Right atrium auricular region (tissue), 2 donors: ENCODE measurements around the gene ZNF296. TPM values are rescaled to one million over a fixed set of nuclear protein-coding genes. Genes with fewer than 3 reads are reported as not detected.

Source experiments
- DNase-seq: peaks from one replicate; pipeline ENCODE4 v3.0.0-alpha.2; 2019; ENCODE audit warnings: low spot score
- H3K27ac ChIP-seq, 2 donors: fragments of 200-600 bp; sonication (generic); 1 replicate in 1 of 2; 2 replicates in 1 of 2; pipeline ENCODE4 v1.5.1; 2016 to 2019
- H3K27me3 ChIP-seq, 2 donors: fragments of 200-600 bp; sonication (generic); one replicate each; pipeline versions ENCODE4 v1.5.1 to v1.6.0; 2017 to 2019
- H3K36me3 ChIP-seq: fragments of 200-600 bp; sonication (generic); one replicate; pipeline ENCODE4 v1.5.1; 2016
- H3K4me1 ChIP-seq, 2 donors: fragments of 200-600 bp; sonication (generic); one replicate each; pipeline versions ENCODE4 v1.5.1 to v1.6.0; 2017 to 2019
- H3K4me3 ChIP-seq, 2 donors: fragments of 200-600 bp; sonication (generic); 1 replicate in 1 of 2; 2 replicates in 1 of 2; pipeline ENCODE4 v1.5.1; 2017 to 2019; ENCODE audit warnings: mild to moderate bottlenecking in 1 of 2, moderate library complexity in 1 of 2
- H3K9me3 ChIP-seq, 2 donors: fragments of 200-600 bp; sonication (generic); one replicate each; pipeline ENCODE4 v1.5.1; 2019
- CTCF ChIP-seq, 2 donors: fragments of 200-600 bp; sonication (generic); IDR thresholded peaks; one replicate each; pipeline ENCODE4 v1.5.1; 2019; ENCODE audit warnings: antibody characterized with exemption in 2 of 2
- total RNA-seq, 2 donors: library from RNA; depleted of rRNA; stranded (reverse); fragments of >200 nt; gene quantifications; one replicate each; pipeline ENCODE4 v1.1.0, GENCODE V29; 2016

The ZNF296 gene
- total RNA-seq, 2 donors from 2014 or later: 0.43 TPM; not detected in 1

GRCh38 chr19:45078390-45079062, 2.2 kb upstream of the ZNF296 start:
- H3K27me3 ChIP-seq: no peaks in the 10 kb centered on the region
- H3K27ac ChIP-seq: peak overlapping the region; percentile 68 to 75
- no peak for DNase-seq
- peak overlapping the region; percentile 91 to 93 for H3K4me3 ChIP-seq
- no peak for TF ChIP-seq CTCF (IDR thresholded peaks at IDR 0.05)
- H3K9me3 ChIP-seq: no peaks in the 10 kb centered on the region
- H3K36me3 ChIP-seq: no peaks in the 10 kb centered on the region
- H3K4me1 ChIP-seq: peaks cover 0 to 42% of the 10 kb centered on the region in 2 donors

DNA sequence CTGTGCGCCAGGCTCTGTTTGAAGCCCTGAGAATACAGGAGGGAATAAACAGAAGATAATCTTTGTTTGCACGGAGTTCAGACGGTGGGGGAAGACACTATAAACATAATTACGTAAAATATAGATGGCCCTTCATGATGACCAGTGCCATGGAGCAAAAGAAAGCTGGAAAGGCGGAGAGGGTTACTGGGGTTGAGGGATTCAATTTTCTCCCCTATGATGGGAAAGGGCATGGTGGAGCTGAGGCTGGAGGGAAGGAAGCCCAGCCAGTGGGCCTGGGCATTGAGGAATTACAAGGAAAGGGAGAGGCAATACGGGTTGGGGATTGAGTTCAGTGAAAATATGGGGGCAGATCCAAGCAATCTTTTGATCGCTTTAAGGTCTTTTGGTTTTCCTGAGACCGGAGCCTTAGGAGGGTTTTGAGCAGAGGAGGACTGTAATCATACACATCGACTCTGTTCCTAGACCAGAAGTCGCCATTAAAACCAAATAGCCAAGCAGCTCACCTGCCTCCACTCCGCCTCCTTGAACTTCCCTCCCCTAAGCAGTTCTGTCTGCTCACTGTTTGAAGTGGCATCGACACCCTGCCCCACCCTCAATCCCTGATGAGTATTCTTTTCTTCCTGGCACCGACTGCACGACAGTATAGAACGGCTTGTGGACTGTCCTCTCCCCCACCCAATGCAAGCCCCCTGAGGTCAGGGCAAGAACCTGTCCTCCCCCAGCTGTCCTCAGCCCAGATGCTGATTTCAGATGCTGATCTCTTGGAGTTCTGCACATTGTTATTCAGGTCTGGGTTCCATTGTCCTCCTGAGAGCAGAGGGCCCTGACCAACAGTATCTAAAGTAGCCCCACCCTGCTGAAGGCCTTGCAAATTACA, 813 bp upstream of the ZNF296 start:
- no peak for DNase-seq
- H3K9me3 ChIP-seq: no peaks in the 10 kb centered on the region
- peak overlapping the region; percentile 1 to 23 for H3K27ac ChIP-seq
- TF ChIP-seq CTCF (IDR thresholded peaks at IDR 0.05): no peak
- peak overlapping the region; percentile 36 to 59 for H3K4me3 ChIP-seq
- H3K27me3 ChIP-seq: no peaks in the 10 kb centered on the region
- H3K4me1 ChIP-seq: peaks cover 0 to 42% of the 10 kb centered on the region in 2 donors
- no peaks in the 10 kb centered on the region for H3K36me3 ChIP-seq

DNA sequence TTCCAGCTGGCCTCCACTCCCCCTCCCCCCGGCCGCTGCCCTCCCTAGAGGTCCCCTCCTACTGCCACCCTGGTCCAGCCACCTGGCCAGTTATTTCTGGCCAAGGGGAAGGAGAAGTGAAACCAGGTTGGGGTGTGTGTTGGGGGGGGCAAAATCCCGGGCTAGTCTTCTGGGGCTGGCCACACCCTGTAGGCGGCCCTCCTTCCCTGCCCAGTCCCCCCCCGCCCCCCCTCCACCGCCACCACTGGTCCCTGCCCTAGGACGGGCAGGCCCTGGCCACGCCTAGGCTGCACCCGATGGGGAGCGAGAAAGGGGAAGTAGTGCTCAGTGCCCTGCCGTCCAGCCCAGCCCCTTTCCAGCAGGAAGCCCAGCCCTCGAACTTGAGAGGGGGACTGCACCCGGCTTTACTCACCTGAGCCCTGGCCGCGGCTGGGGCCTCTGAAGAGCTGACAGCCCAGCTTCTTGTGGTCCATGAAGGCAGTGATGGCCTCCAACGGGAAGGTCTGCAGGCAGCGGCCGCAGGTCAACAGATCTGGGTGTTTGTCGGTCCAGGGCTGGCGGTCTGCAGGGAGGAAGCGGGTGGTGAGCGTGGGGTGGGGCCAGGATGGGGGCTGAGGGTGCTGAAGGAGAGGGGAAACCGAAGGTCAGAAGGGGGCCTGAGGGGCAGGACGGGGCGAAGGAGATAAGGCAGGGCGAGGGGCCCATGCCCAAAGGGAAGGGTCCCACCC, 813 bp downstream of the ZNF296 start:
- TF ChIP-seq CTCF (IDR thresholded peaks at IDR 0.05): no peak
- Histone ChIP-seq H3K27ac (peak overlapping the region; percentile 23 to 51), H3K4me1 (peaks cover 0 to 41% of the 10 kb centered on the region in 2 donors), H3K4me3 (peak overlapping the region; percentile 36 to 59), H3K27me3 (no peaks in the 10 kb centered on the region), H3K9me3 (no peaks in the 10 kb centered on the region), H3K36me3 (peaks cover 12% of the 10 kb centered on the region)
- peak; percentile 80 for DNase-seq

DNA sequence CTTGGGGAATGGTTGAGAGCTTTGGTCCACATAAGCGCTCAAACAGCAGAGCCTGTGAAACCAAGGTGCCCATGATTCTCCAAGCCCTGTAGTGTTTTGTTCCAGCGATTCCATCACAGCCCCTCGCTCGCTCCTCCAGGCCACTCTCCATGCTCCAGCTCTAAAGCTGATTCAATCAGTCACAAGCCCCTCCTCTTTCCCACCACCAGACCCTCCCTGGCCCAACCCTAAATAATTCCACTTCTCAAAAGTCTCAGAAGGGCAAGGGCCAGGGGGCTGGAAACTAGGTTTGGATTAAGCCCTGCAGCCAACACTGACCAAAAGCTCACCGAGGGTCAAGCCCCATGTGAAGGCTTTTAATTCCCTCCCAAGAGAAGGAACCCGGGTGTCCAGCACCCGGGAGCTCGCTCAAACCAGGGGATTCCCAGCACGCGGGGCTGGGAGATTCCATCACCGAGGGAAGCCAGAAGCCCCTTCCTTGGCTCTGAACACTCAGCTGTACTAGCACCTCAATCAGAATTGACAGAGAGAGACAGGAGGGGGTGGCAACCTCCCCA, 1.5 kb downstream of the ZNF296 start:
- Histone ChIP-seq H3K27ac (peak overlapping the region; percentile 21 to 51), H3K27me3 (no peaks in the 10 kb centered on the region), H3K9me3 (no peaks in the 10 kb centered on the region), H3K4me1 (peaks cover 0 to 34% of the 10 kb centered on the region in 2 donors), H3K4me3 (peak overlapping the region in 1 of 2 donors; percentile 59), H3K36me3 (peaks cover 19% of the 10 kb centered on the region)
- no peak for TF ChIP-seq CTCF (IDR thresholded peaks at IDR 0.05)
- DNase-seq: no peak

DNA sequence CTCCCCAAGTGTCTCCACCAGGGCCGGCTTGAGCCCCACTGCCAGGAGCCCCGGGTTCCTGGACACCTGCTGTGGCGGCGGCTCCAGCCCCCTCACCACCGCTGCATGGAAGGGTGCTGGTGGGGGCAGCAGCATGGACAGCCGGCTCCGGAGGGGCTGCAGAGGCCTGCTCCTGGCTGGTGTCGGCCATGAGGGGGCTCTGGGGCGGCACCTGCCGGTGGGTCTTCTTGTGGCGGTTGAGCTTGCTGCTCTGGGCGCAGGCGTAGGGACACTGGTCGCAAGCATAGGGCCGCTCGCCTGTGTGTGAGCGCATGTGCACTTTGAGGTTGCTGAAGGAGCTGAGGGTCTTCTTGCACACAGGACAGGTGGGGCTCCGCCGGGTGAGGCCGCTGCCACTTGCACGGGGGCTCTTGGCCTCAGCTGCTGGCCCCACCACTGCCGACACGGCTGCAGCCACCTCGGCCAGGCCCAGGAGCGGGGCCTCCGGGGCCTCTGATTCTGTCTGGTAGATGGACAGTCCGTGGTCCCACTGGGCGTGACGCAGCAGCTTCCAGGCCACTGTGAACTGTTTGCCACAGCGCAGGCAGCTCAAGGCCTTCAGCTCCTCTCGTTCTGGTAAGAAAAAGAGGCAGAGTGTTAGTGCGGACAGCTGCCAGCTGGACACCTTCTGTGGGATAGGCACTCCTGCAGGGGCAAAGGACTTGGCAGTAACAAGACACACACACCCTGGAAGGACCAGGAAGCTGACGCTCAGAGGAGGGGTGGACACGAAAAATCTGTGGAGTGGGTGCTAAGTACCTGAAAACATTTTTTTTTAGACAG, 4.1 kb downstream of the ZNF296 start:
- H3K4me1 ChIP-seq: peaks cover 0 to 23% of the 10 kb centered on the region in 2 donors
- H3K9me3 ChIP-seq: no peaks in the 10 kb centered on the region
- DNase-seq: no peak
- no peak overlapping the region for H3K4me3 ChIP-seq
- no peaks in the 10 kb centered on the region for H3K27me3 ChIP-seq
- TF ChIP-seq CTCF (IDR thresholded peaks at IDR 0.05): no peak
- H3K27ac ChIP-seq: no peak overlapping the region
- H3K36me3 ChIP-seq: peaks cover 45% of the 10 kb centered on the region
